HEK293 (cell line): Measurements from ENCODE around the gene TOM1.
A peak's percentile ranks its signal among the peaks of the same experiment; 100 is the strongest.

ENCODE experiments used
- CTCF ChIA-PET: fragments of 350-600 bp; formaldehyde crosslinking; extraction: SDS; loops from one replicate; lab custom pipeline; 2021; ENCODE audit warnings: antibody characterized with exemption; lab: Yijun Ruan, JAX
- POLR2A ChIA-PET: fragments of 300-600 bp; formaldehyde crosslinking; extraction: SDS; loops from one replicate; lab custom pipeline; 2020; ENCODE audit warnings: antibody characterized with exemption, inconsistent platforms; lab: Yijun Ruan, JAX
- H3K27ac ChIP-seq: fragments of 200-500 bp; sonication (Bioruptor generic); 2 replicates; pipeline ENCODE4 v1.5.1; 2014; ENCODE audit warnings: low read depth, low read length, control low read depth, inconsistent platforms; ENCODE audit errors: extremely low read depth
- H3K36me3 ChIP-seq, 2 experiments: fragments of 200-500 bp in 1 of 2; sonication (Bioruptor generic) in 1 of 2; 1 replicate in 1 of 2; 2 replicates in 1 of 2; pipeline ENCODE4 v1.5.1; 2014 to 2017; ENCODE audit warnings: inconsistent platforms in 2 of 2, low read length in 2 of 2; ENCODE audit not compliant: control insufficient read depth in 2 of 2, insufficient read depth in 1 of 2
- H3K4me1 ChIP-seq: fragments of 200-500 bp; sonication (Bioruptor generic); 2 replicates; pipeline ENCODE4 v1.5.1; 2014; ENCODE audit warnings: mild to moderate bottlenecking, low read length, inconsistent platforms; ENCODE audit not compliant: control insufficient read depth, insufficient read depth
- H3K4me3 ChIP-seq: 2 replicates; pipeline ENCODE4 v1.5.1; 2011; ENCODE audit warnings: low read depth, mild to moderate bottlenecking, control low read depth, low read length, moderate library complexity
- H3K9me3 ChIP-seq: fragments of 200-500 bp; sonication (Bioruptor generic); 2 replicates; pipeline ENCODE4 v1.5.1; 2014; ENCODE audit warnings: low read depth, low read length, inconsistent platforms; ENCODE audit not compliant: control insufficient read depth, insufficient read depth
- HOXC10 ChIP-seq: sonication (generic); formaldehyde crosslinking; IDR thresholded peaks from 2 replicates; pipeline ENCODE4 v1.8.1; 2023; ENCODE audit warnings: mild to moderate bottlenecking, missing genetic modification reagents
- RBAK ChIP-seq: fragments of 450-650 bp; formaldehyde crosslinking; IDR thresholded peaks from 2 replicates; pipeline ENCODE4 v1.5.1; 2016; ENCODE audit warnings: missing biosample characterization, missing genetic modification characterization
- ZBTB17 ChIP-seq: fragments of 450-650 bp; formaldehyde crosslinking; IDR thresholded peaks from 2 replicates; pipeline ENCODE4 v1.5.1; 2016; ENCODE audit warnings: missing biosample characterization, missing genetic modification characterization
- ZBTB20 ChIP-seq: fragments of 450-650 bp; formaldehyde crosslinking; IDR thresholded peaks from 2 replicates; pipeline ENCODE4 v1.5.1; 2016; ENCODE audit warnings: missing biosample characterization, missing genetic modification characterization
- ZBTB21 ChIP-seq: fragments of 450-650 bp; formaldehyde crosslinking; IDR thresholded peaks from 2 replicates; pipeline ENCODE4 v1.5.1; 2017; ENCODE audit warnings: missing biosample characterization, missing genetic modification characterization
- ZBTB48 ChIP-seq: fragments of 450-650 bp; formaldehyde crosslinking; IDR thresholded peaks from 2 replicates; pipeline ENCODE4 v1.5.1; 2016; ENCODE audit warnings: missing biosample characterization, missing genetic modification characterization
- ZEB2 ChIP-seq: fragments of 450-650 bp; formaldehyde crosslinking; IDR thresholded peaks from 2 replicates; pipeline ENCODE4 v1.5.1; 2016; ENCODE audit warnings: missing biosample characterization, missing genetic modification characterization
- ZFHX2 ChIP-seq: fragments of 450-650 bp; formaldehyde crosslinking; conservative IDR thresholded peaks from 2 replicates; pipeline ENCODE4 v1.5.1; 2016; ENCODE audit warnings: missing biosample characterization, missing genetic modification characterization
- ZNF214 ChIP-seq: fragments of 450-650 bp; formaldehyde crosslinking; IDR thresholded peaks from 2 replicates; pipeline ENCODE4 v1.5.1; 2017; ENCODE audit warnings: missing biosample characterization, mild to moderate bottlenecking, missing genetic modification characterization, borderline replicate concordance
- ZNF221 ChIP-seq: fragments of 450-650 bp; formaldehyde crosslinking; IDR thresholded peaks from 2 replicates; pipeline ENCODE4 v1.5.1; 2017; ENCODE audit warnings: missing biosample characterization, missing genetic modification characterization, borderline replicate concordance
- ZNF223 ChIP-seq: fragments of 450-650 bp; formaldehyde crosslinking; IDR thresholded peaks from 2 replicates; pipeline ENCODE4 v1.5.1; 2016; ENCODE audit warnings: missing biosample characterization, missing genetic modification characterization
- ZNF335 ChIP-seq: fragments of 450-650 bp; formaldehyde crosslinking; conservative IDR thresholded peaks from 2 replicates; pipeline ENCODE4 v1.5.1; 2016; ENCODE audit warnings: missing biosample characterization, missing genetic modification characterization
- ZNF350 ChIP-seq: fragments of 450-650 bp; formaldehyde crosslinking; IDR thresholded peaks from 2 replicates; pipeline ENCODE4 v1.5.0; 2017; ENCODE audit warnings: missing biosample characterization, mild to moderate bottlenecking, missing genetic modification characterization
- ZNF488 ChIP-seq: fragments of 450-650 bp; formaldehyde crosslinking; IDR thresholded peaks from 2 replicates; pipeline ENCODE4 v1.5.1; 2016; ENCODE audit warnings: missing biosample characterization, missing genetic modification characterization
- ZNF549 ChIP-seq: fragments of 450-650 bp; IDR thresholded peaks from 2 replicates; pipeline ENCODE4 v1.5.1; 2018; ENCODE audit warnings: missing biosample characterization, missing genetic modification characterization, mild to moderate bottlenecking, inconsistent platforms, moderate library complexity
- ZNF571 ChIP-seq: fragments of 450-650 bp; formaldehyde crosslinking; IDR thresholded peaks from 2 replicates; pipeline ENCODE4 v1.5.0; 2017; ENCODE audit warnings: missing biosample characterization, missing genetic modification characterization
- ZNF585B ChIP-seq: fragments of 450-650 bp; formaldehyde crosslinking; IDR thresholded peaks from 2 replicates; pipeline ENCODE4 v1.5.1; 2016; ENCODE audit warnings: missing biosample characterization, missing genetic modification characterization
- ZNF629 ChIP-seq: fragments of 450-650 bp; formaldehyde crosslinking; IDR thresholded peaks from 2 replicates; pipeline ENCODE4 v1.5.1; 2017; ENCODE audit warnings: missing biosample characterization, missing genetic modification characterization
- ZNF777 ChIP-seq: fragments of 450-650 bp; formaldehyde crosslinking; IDR thresholded peaks from 2 replicates; pipeline ENCODE4 v1.5.1; 2017; ENCODE audit warnings: missing biosample characterization, missing genetic modification characterization, borderline replicate concordance
- TF ChIP-seq, protein P1 (sequence below): fragments of 450-650 bp; formaldehyde crosslinking; IDR thresholded peaks from 2 replicates; pipeline ENCODE4 v1.5.1; 2016; ENCODE audit warnings: missing biosample characterization, missing genetic modification characterization
- TF ChIP-seq, protein P2 (sequence below): fragments of 450-650 bp; formaldehyde crosslinking; IDR thresholded peaks from 2 replicates; pipeline ENCODE4 v1.5.1; 2017; ENCODE audit warnings: missing biosample characterization, mild to moderate bottlenecking, missing genetic modification characterization, moderate library complexity

The TOM1 gene

GRCh38 chr22:35380537-35381423 lies 81.1 kb downstream of the TOM1 start, which contains the start of gene HMOX1 (continued):
- TF ChIP-seq ZNF488 (tag by site-specific recombination) (no peak), ZFHX2 (peak; percentile 63), ZNF221 (tag by site-specific recombination) (no peak), ZNF223 (no peak), ZEB2 (tag by site-specific recombination) (peak; percentile 75), ZBTB17 (tag by site-specific recombination) (peak; percentile 82; the same call in 1 of the 2 replicates), RBAK (0 out of 2 replicates have a peak, but pooled peaks have one; percentile 8), ZBTB20 (tag by site-specific recombination) (peak; percentile 63), ZNF350 (tag by site-specific recombination) (no peak), ZNF629 (peak; percentile 46; the same call in 1 of the 2 replicates), ZBTB21 (tag by site-specific recombination) (peak; percentile 21; the same call in 1 of the 2 replicates), ZNF214 (tag by site-specific recombination) (no peak), ZNF549 (no peak), HOXC10 (CRISPR knock-in tag) (no peak), ZNF777 (peak; percentile 62; the same call in 1 of the 2 replicates), ZNF585B (tag by site-specific recombination) (no peak), ZNF571 (tag by site-specific recombination) (no peak)
- TF ChIP-seq, protein P1, sequence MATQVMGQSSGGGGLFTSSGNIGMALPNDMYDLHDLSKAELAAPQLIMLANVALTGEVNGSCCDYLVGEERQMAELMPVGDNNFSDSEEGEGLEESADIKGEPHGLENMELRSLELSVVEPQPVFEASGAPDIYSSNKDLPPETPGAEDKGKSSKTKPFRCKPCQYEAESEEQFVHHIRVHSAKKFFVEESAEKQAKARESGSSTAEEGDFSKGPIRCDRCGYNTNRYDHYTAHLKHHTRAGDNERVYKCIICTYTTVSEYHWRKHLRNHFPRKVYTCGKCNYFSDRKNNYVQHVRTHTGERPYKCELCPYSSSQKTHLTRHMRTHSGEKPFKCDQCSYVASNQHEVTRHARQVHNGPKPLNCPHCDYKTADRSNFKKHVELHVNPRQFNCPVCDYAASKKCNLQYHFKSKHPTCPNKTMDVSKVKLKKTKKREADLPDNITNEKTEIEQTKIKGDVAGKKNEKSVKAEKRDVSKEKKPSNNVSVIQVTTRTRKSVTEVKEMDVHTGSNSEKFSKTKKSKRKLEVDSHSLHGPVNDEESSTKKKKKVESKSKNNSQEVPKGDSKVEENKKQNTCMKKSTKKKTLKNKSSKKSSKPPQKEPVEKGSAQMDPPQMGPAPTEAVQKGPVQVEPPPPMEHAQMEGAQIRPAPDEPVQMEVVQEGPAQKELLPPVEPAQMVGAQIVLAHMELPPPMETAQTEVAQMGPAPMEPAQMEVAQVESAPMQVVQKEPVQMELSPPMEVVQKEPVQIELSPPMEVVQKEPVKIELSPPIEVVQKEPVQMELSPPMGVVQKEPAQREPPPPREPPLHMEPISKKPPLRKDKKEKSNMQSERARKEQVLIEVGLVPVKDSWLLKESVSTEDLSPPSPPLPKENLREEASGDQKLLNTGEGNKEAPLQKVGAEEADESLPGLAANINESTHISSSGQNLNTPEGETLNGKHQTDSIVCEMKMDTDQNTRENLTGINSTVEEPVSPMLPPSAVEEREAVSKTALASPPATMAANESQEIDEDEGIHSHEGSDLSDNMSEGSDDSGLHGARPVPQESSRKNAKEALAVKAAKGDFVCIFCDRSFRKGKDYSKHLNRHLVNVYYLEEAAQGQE (tag by site-specific recombination): no peak
- TF ChIP-seq, protein P2, sequence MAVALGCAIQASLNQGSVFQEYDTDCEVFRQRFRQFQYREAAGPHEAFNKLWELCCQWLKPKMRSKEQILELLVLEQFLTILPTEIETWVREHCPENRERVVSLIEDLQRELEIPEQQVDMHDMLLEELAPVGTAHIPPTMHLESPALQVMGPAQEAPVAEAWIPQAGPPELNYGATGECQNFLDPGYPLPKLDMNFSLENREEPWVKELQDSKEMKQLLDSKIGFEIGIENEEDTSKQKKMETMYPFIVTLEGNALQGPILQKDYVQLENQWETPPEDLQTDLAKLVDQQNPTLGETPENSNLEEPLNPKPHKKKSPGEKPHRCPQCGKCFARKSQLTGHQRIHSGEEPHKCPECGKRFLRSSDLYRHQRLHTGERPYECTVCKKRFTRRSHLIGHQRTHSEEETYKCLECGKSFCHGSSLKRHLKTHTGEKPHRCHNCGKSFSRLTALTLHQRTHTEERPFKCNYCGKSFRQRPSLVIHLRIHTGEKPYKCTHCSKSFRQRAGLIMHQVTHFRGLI (tag by site-specific recombination): peak; percentile 96

GRCh38 chr22:35381424-35382009 lies 81.8 kb downstream of the TOM1 start:
- TF ChIP-seq ZFHX2: no peak
- TF ChIP-seq ZNF335 (tag by site-specific recombination): peak; percentile 1; the same call in 1 of the 2 replicates
- TF ChIP-seq ZBTB17 (tag by site-specific recombination): 0 out of 2 replicates have a peak, but pooled peaks have one; percentile 17
- TF ChIP-seq ZBTB48 (tag by site-specific recombination): peak; percentile 27; the same call in 1 of the 2 replicates
- TF ChIP-seq, all 188 proteins: peak for 3
- Histone ChIP-seq H3K36me3 (peaks cover 0 to 31% of the 10 kb centered on the region in 2 experiments; a peak in 1 of 3 replicates), H3K27ac (peak overlapping the region; percentile 48; the same call in 1 of the 2 replicates), H3K4me1 (peaks cover 7% of the 10 kb centered on the region), H3K9me3 (no peaks in the 10 kb centered on the region), H3K4me3 (peak overlapping the region; percentile 55)
- CTCF ChIA-PET: interaction anchor here (0.6 to 1.6 kb wide), 3 partner anchors 31 to 48 kb away, joined by 3 to 7 read pairs (median 3); no protein-coding TSS in a partner anchor
- POLR2A ChIA-PET: interaction anchor here (0.9 to 1.9 kb wide), 2 partner anchors 10 to 39 kb away, joined by 3 to 11 read pairs; no protein-coding TSS in a partner anchor
